HepG2 (cell line): ENCODE data around the gene ZBTB9. TPM values are rescaled to one million over a fixed set of nuclear protein-coding genes. Genes with fewer than 3 reads are reported as not detected.

Experiments used
- EZH2 ChIP-seq: conservative IDR thresholded peaks from 2 replicates; pipeline ENCODE4 v1.6.1; 2012; ENCODE audit warnings: mild to moderate bottlenecking, low read depth, low read length, moderate library complexity
- HHEX ChIP-seq: IDR thresholded peaks from 2 replicates; pipeline ENCODE4 v1.6.1; 2016; ENCODE audit warnings: control low read depth
- KLF6 ChIP-seq: IDR thresholded peaks from 2 replicates; pipeline ENCODE4 v1.8.0; 2016; ENCODE audit warnings: missing biosample characterization, missing genetic modification reagents
- MBD4 ChIP-seq: IDR thresholded peaks from 2 replicates; pipeline ENCODE4 v1.6.1; 2012; ENCODE audit warnings: low read length, inconsistent platforms, borderline replicate concordance
- MIXL1 ChIP-seq: IDR thresholded peaks from 2 replicates; pipeline ENCODE4 v1.6.1; 2016
- MXD3 ChIP-seq: IDR thresholded peaks from 2 replicates; pipeline ENCODE4 v1.6.1; 2016; ENCODE audit warnings: mild to moderate bottlenecking, missing biosample characterization, missing genetic modification reagents
- TARDBP ChIP-seq: sonication (generic); formaldehyde crosslinking; IDR thresholded peaks from 2 replicates; pipeline ENCODE4 v1.8.0; 2022; ENCODE audit warnings: mild to moderate bottlenecking, missing genetic modification reagents
- ZBTB10 ChIP-seq: sonication (generic); formaldehyde crosslinking; IDR thresholded peaks from 2 replicates; pipeline ENCODE4 v1.4.0; 2020; ENCODE audit warnings: missing genetic modification reagents, borderline replicate concordance
- ZBTB42 ChIP-seq: sonication (generic); formaldehyde crosslinking; IDR thresholded peaks from 2 replicates; pipeline ENCODE4 v1.5.0; 2020; ENCODE audit warnings: mild to moderate bottlenecking, missing genetic modification reagents
- ZNF136 ChIP-seq: sonication (generic); formaldehyde crosslinking; IDR thresholded peaks from 2 replicates; pipeline ENCODE4 v1.8.1; 2022; ENCODE audit warnings: low read depth, mild to moderate bottlenecking, moderate library complexity, missing genetic modification reagents
- ZNF333 ChIP-seq: sonication (generic); formaldehyde crosslinking; IDR thresholded peaks from 2 replicates; pipeline ENCODE4 v1.4.0; 2020; ENCODE audit warnings: mild to moderate bottlenecking, missing genetic modification reagents, borderline replicate concordance
- ZNF362 ChIP-seq: sonication (generic); formaldehyde crosslinking; IDR thresholded peaks from 2 replicates; pipeline ENCODE4 v1.4.0; 2020; ENCODE audit warnings: missing genetic modification reagents, mild to moderate bottlenecking, borderline replicate concordance
- ZNF407 ChIP-seq: sonication (generic); formaldehyde crosslinking; IDR thresholded peaks from one replicate; pipeline ENCODE4 v1.5.1; 2020; ENCODE audit warnings: mild to moderate bottlenecking, missing genetic modification reagents; ENCODE audit errors: not compliant biosample characterization
- ZNF746 ChIP-seq: sonication (generic); formaldehyde crosslinking; IDR thresholded peaks from 2 replicates; pipeline ENCODE4 v1.8.0; 2022; ENCODE audit warnings: mild to moderate bottlenecking, missing genetic modification reagents
- ZNF768 ChIP-seq: sonication (generic); formaldehyde crosslinking; IDR thresholded peaks from 2 replicates; pipeline ENCODE4 v1.4.0; 2020; ENCODE audit warnings: missing genetic modification reagents
- ZSCAN25 ChIP-seq: sonication (generic); formaldehyde crosslinking; IDR thresholded peaks from 2 replicates; pipeline ENCODE4 v1.8.0; 2022; ENCODE audit warnings: mild to moderate bottlenecking, missing genetic modification reagents
- polyA plus RNA-seq, 8 experiments: library from polyadenylated mRNA; depleted of rRNA in 3 of 8; stranded (reverse) in 7 of 8; unstranded in 1 of 8; fragments of >200 nt; fragmentation: Illumina TruSeq in 4 of 8; extraction: Trizol in 4 of 8; gene quantifications; 2 replicates each; pipeline versions ENCODE4 v1.2.1 to v1.2.3, GENCODE V29; 2011 to 2016; ENCODE audit warnings: low read depth in 4 of 8, missing spikeins in 1 of 8, mixed read lengths in 1 of 8; ENCODE audit not compliant: insufficient read depth in 1 of 8
- total RNA-seq, 5 experiments: library from RNA; depleted of rRNA; stranded (reverse); fragments of >200 nt; fragmentation: Illumina TruSeq; extraction: Trizol; gene quantifications; 2 replicates each; pipeline ENCODE4 v1.2.3, GENCODE V29; 2016; ENCODE audit warnings: low read depth in 1 of 5

ZBTB9 gene
- total and polyA plus RNA-seq, 2 of the 13 experiments (the other 11 are each of a cell fraction or from before 2014, with no cell fraction given) = 5.3 to 9.2 TPM

GRCh38 chr6:33454009-33454946 is at the start of gene ZBTB9 (continued):
- peak; percentile 58; the same call in 1 of the 2 replicates for TF ChIP-seq ZNF136 (CRISPR knock-in tag)
- peak; percentile 93 for TF ChIP-seq ZNF407
- TF ChIP-seq TARDBP (CRISPR knock-in tag) = peak; percentile 96
- TF ChIP-seq ZSCAN25 (CRISPR knock-in tag) = peak; percentile 79; the same call in 1 of the 2 replicates
- TF ChIP-seq HHEX (CRISPR knock-in tag) = no peak
- TF ChIP-seq ZNF362 (CRISPR knock-in tag) = peak; percentile 72; the same call in 1 of the 2 replicates
- no peak for TF ChIP-seq EZH2
- TF ChIP-seq MBD4 = no peak
- peak; percentile 73; the same call in 1 of the 2 replicates for TF ChIP-seq ZNF768 (CRISPR knock-in tag)
- TF ChIP-seq KLF6 (CRISPR knock-in tag) = peak; percentile 92
- TF ChIP-seq ZBTB42 (CRISPR knock-in tag) = peak; percentile 32; the same call in 1 of the 2 replicates
- peak; percentile 77; the same call in 1 of the 2 replicates for TF ChIP-seq MIXL1 (CRISPR knock-in tag)
- TF ChIP-seq ZNF333 (CRISPR knock-in tag) = peak; percentile 68; the same call in 1 of the 2 replicates
- peak; percentile 87 for TF ChIP-seq ZNF746
- TF ChIP-seq MXD3 (CRISPR knock-in tag) = peak; percentile 93; the same call in 1 of the 2 replicates
- 0 out of 2 replicates have a peak, but pooled peaks have one; percentile 38 for TF ChIP-seq ZBTB10 (CRISPR knock-in tag)
